GM21447 (cell line): Measurements from ENCODE around the gene ETFDH.
"Not testable (repeated sequence)": the region's sequence is repeated elsewhere in the genome, so short reads cannot be mapped to it uniquely, and the experiment has no call there.

Experiments used
- ATAC-seq: cut with Tn5 transposase; IDR thresholded peaks from one replicate; pipeline ENCODE4 v1.9.1; 2021; ENCODE audit not compliant: unreplicated experiment

Gene ETFDH

GRCh38 chr4:158750379-158750778, 78.3 kb downstream of the ETFDH start:
- no peak for ATAC-seq

- ATAC-seq = no peak
These were observed 82.5 kb downstream of the ETFDH start for GRCh38 chr4:158754385-158755180.

- ATAC-seq = not testable (repeated sequence)
These were observed 83.7 kb downstream of the ETFDH start for GRCh38 chr4:158755819-158756218.

GRCh38 chr4:158756588-158756987, 84.5 kb downstream of the ETFDH start:
- no peak for ATAC-seq

GRCh38 chr4:158758142-158758541, 86.0 kb downstream of the ETFDH start:
- no peak for ATAC-seq

- ATAC-seq = no peak
These were observed 86.6 kb downstream of the ETFDH start for GRCh38 chr4:158758703-158759102.
